NCI-H2081 (cell line): ENCODE data around the gene ING3.

Source experiments
- DNase-seq, 2 experiments: peaks; one replicate each; lab custom pipeline; 2025; lab: John Stamatoyannopoulos, UW

Gene ING3

DNA sequence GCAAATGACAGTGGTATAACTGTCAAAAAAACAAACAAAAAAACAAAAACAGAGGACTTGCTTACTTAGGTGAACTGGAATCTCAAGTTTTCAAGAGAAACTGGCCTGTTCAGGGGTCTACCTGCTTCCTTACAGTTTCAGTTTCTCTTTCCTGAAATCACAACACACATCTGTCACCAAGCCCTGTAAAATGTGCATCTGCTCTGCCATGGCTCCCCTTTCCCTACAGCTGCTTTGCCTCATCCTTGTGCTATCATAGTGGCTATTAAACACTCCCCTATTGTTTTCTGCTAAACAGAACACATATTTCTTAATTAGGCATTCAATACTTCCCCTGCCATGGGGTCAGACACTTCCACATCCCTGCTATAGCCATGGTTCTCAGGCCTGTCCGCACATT, 75.6 kb downstream of the ING3 start:
- no peak for DNase-seq

DNA sequence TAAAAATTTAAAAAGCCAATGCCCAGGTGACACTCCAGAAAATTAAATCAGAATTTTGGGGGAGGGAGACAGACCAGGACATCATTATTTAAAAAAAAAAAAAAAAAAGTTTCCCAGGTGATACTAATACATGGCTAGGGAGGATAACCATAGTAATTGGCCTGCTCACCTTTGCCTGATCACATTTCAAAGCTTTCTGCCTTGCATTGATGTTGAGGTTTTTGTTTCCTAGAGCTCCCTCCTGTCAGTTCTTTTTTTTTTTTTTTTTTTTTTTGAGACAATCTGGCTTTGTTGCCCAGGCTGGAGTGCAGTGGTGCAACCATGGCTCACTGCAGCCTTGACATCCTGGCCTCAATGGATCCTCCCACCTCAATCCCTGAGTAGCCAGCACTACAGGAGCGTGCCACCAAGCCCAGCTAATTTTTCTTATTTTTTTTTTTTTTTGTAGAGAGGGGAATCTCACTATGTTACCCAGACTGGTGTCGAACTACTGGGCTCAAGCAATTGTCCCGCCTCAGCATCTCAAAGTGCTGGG, 76.1 kb downstream of the ING3 start:
- no peak for DNase-seq
